BE2C (cell line): Measurements from ENCODE around the gene CYB5R4.
"Not testable (repeated sequence)": the region's sequence is repeated elsewhere in the genome, so short reads cannot be mapped to it uniquely, and the experiment has no call there.

Experiments
- DNase-seq: peaks from one replicate; pipeline ENCODE4 v3.0.0-alpha.2; 2020
- H3K27me3 ChIP-seq: fragments of 250-450 bp; sonication (Bioruptor Pico); 2 replicates; pipeline ENCODE4 v1.5.1; 2020; ENCODE audit warnings: mild to moderate bottlenecking
- H3K36me3 ChIP-seq: fragments of 250-450 bp; sonication (Bioruptor Pico); 2 replicates; pipeline ENCODE4 v1.5.1; 2020; ENCODE audit warnings: mild to moderate bottlenecking
- H3K4me1 ChIP-seq: fragments of 250-450 bp; sonication (Bioruptor Pico); 2 replicates; pipeline ENCODE4 v1.5.1; 2020
- H3K4me3 ChIP-seq: 2 replicates; pipeline ENCODE4 v1.5.1; 2011; ENCODE audit warnings: low read depth, low read length
- H3K9me3 ChIP-seq: fragments of 250-450 bp; sonication (Bioruptor Pico); 2 replicates; pipeline ENCODE4 v1.5.1; 2020
- CTCF ChIP-seq: IDR thresholded peaks from 2 replicates; pipeline ENCODE4 v1.5.1; 2012; ENCODE audit warnings: mild to moderate bottlenecking, low read depth, low read length

Gene CYB5R4

GRCh38 chr6:83905648-83906047 is 46.2 kb downstream of the CYB5R4 start:
- Histone ChIP-seq H3K4me1 (no peaks in the 10 kb centered on the region), H3K9me3 (no peaks in the 10 kb centered on the region; the same call in 1 of the 2 replicates), H3K4me3 (no peak overlapping the region), H3K27me3 (no peaks in the 10 kb centered on the region), H3K36me3 (no peaks in the 10 kb centered on the region)
- TF ChIP-seq CTCF = no peak
- no peak for DNase-seq

- not testable (repeated sequence) for H3K36me3 ChIP-seq, H3K4me1 ChIP-seq, H3K27me3 ChIP-seq, H3K4me3 ChIP-seq, H3K9me3 ChIP-seq, DNase-seq
Measured at GRCh38 chr6:83907623-83908390, 48.3 kb downstream of the CYB5R4 start.

GRCh38 chr6:83908813-83909212 is 49.3 kb downstream of the CYB5R4 start:
- H3K4me3 ChIP-seq = no peak overlapping the region
- no peaks in the 10 kb centered on the region for H3K9me3 ChIP-seq
- no peak for TF ChIP-seq CTCF
- no peak for DNase-seq
- no peaks in the 10 kb centered on the region for H3K27me3 ChIP-seq
- no peaks in the 10 kb centered on the region for H3K36me3 ChIP-seq
- H3K4me1 ChIP-seq = peaks cover 4% of the 10 kb centered on the region

GRCh38 chr6:83911278-83911677 is 51.8 kb downstream of the CYB5R4 start:
- Histone ChIP-seq H3K36me3 (no peaks in the 10 kb centered on the region), H3K4me1 (peaks cover 4% of the 10 kb centered on the region), H3K27me3 (no peaks in the 10 kb centered on the region), H3K9me3 (no peaks in the 10 kb centered on the region), H3K4me3 (no peak overlapping the region)
- no peak for DNase-seq
- no peak for TF ChIP-seq CTCF

DNA sequence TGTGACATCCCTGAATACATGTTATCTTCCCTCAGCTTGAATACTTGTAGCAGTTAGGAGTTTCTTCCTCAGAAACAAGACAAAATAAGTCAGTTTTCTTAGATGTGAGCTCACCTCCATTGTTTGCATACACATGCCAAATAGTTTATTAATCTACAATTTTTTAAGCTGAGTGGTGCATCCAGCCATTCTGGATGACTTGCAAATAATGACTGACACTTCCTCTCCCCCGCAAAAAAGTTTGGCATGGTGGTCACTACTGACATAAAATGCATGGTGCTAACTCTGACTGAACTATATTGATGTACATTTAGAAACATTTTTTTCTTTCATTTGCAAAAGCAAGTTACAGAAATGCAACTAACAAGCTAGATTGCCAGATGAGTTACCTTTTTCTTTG is 55.5 kb downstream of the CYB5R4 start:
- DNase-seq = no peak
- Histone ChIP-seq H3K36me3 (no peaks in the 10 kb centered on the region), H3K4me1 (peaks cover 4% of the 10 kb centered on the region), H3K9me3 (no peaks in the 10 kb centered on the region), H3K27me3 (no peaks in the 10 kb centered on the region), H3K4me3 (no peak overlapping the region)
- no peak for TF ChIP-seq CTCF

DNA sequence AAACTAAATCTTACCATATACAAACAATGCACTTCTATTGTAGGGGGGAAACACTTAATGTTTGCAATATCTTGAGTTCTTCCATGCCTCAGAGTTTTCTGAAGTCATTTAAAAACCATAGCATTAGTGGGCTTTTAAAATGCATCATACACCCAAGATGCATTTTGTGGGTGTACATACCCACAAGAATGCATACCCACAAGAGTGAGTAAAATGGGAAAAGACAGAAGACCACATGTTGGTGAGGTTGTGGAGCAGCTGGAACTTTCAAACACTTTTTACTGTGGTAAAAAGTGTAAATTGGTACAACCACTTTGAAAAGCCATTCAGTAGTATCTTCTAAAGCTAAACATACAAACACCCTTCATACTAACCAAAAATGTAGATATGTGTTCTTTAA is 57.5 kb downstream of the CYB5R4 start:
- no peak for TF ChIP-seq CTCF
- H3K9me3 ChIP-seq = no peaks in the 10 kb centered on the region

More for the DNA sequence above, 57.5 kb downstream of the CYB5R4 start:
- Histone ChIP-seq H3K27me3 (no peaks in the 10 kb centered on the region), H3K4me3 (no peak overlapping the region), H3K4me1 (peaks cover 4% of the 10 kb centered on the region), H3K36me3 (no peaks in the 10 kb centered on the region)
- no peak for DNase-seq
